Mesothelial cell of epicardium (in vitro differentiated cells): Measurements from ENCODE around the gene LRIT3. TPM values are rescaled to one million over a fixed set of nuclear protein-coding genes. Genes with fewer than 3 reads are reported as not detected.
"Not testable (repeated sequence)": the region's sequence is repeated elsewhere in the genome, so short reads cannot be mapped to it uniquely, and the experiment has no call there.

Experiments
- DNase-seq, 2 experiments: peaks; one replicate each; pipeline ENCODE4 v3.0.0; 2021; ENCODE audit warnings: low spot score in 2 of 2; ENCODE audit not compliant: unreplicated experiment in 2 of 2
- H3K27ac Mint-ChIP-seq: 2 replicates; pipeline ENCODE4 v1.8.0; 2021; ENCODE audit warnings: mixed read lengths
- H3K27me3 Mint-ChIP-seq: 2 replicates; pipeline ENCODE4 v1.8.0; 2021; ENCODE audit warnings: low read depth, mixed read lengths
- H3K36me3 Mint-ChIP-seq: 2 replicates; pipeline ENCODE4 v1.8.0; 2021; ENCODE audit warnings: mixed read lengths
- H3K4me1 Mint-ChIP-seq: 2 replicates; pipeline ENCODE4 v1.8.0; 2021; ENCODE audit warnings: mixed read lengths
- H3K4me3 Mint-ChIP-seq: 2 replicates; pipeline ENCODE4 v1.8.0; 2021; ENCODE audit warnings: mild to moderate bottlenecking, moderate library complexity, mixed read lengths
- H3K9me3 Mint-ChIP-seq: 2 replicates; pipeline ENCODE4 v1.8.0; 2021; ENCODE audit warnings: mixed read lengths
- total RNA-seq: library from RNA; stranded (reverse); gene quantifications from 3 replicates; pipeline ENCODE4 v1.2.1, GENCODE V29; 2021
- TF ChIP-seq, protein P1 (sequence below): fragments of 200-600 bp; sonication (generic); IDR thresholded peaks from one replicate; pipeline ENCODE4 v1.5.0; 2021; ENCODE audit warnings: antibody characterized with exemption; ENCODE audit not compliant: unreplicated experiment

Gene LRIT3
- total RNA-seq, 1 donor from 2014 or later: 0.16 TPM

DNA sequence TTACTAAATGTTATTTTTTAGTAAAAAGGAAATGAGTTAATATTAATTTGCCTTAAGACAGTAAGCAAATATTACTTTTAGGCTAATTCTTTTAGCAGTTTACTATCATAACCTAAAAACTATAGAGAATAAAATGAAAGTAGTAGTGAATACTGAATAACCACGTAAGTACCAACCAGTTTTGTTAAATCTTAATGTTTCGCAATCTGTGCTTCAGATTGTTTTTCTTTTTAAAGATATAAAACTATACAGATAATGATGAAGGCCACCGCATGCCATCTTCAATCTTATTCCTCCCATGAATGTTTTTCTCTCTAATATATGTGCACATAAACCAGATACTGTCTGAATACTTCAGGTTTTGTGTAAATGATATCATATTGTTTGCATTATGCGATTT lies 14.2 kb upstream of the LRIT3 start:
- H3K4me1 Mint-ChIP-seq: no peaks in the 10 kb centered on the region
- TF ChIP-seq, protein P1, sequence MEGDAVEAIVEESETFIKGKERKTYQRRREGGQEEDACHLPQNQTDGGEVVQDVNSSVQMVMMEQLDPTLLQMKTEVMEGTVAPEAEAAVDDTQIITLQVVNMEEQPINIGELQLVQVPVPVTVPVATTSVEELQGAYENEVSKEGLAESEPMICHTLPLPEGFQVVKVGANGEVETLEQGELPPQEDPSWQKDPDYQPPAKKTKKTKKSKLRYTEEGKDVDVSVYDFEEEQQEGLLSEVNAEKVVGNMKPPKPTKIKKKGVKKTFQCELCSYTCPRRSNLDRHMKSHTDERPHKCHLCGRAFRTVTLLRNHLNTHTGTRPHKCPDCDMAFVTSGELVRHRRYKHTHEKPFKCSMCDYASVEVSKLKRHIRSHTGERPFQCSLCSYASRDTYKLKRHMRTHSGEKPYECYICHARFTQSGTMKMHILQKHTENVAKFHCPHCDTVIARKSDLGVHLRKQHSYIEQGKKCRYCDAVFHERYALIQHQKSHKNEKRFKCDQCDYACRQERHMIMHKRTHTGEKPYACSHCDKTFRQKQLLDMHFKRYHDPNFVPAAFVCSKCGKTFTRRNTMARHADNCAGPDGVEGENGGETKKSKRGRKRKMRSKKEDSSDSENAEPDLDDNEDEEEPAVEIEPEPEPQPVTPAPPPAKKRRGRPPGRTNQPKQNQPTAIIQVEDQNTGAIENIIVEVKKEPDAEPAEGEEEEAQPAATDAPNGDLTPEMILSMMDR: no peak
- DNase-seq: no peak
- no peaks in the 10 kb centered on the region for H3K36me3 Mint-ChIP-seq
- no peaks in the 10 kb centered on the region for H3K27me3 Mint-ChIP-seq
- H3K27ac Mint-ChIP-seq: no peak overlapping the region
- H3K4me3 Mint-ChIP-seq: no peak overlapping the region
- H3K9me3 Mint-ChIP-seq: no peaks in the 10 kb centered on the region

DNA sequence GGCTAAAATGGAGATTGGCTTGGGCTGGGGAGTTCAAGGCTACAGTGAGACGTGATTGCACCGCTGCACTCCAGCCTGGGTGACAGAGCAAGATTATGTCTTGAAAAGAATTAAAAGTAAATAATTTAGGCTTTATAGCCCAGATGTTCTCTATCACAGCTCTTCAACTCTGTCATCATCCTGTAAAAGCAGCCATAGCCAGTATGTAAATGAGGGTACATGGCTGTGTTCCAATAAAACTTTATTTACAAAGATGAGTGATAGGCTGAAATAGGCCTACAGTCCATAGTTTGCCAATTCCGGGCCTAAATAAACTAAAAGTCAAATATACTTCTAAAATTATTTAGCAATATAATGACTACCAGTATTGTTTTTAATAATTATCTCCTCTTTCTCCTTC lies 10.9 kb upstream of the LRIT3 start:
- H3K36me3 Mint-ChIP-seq: no peaks in the 10 kb centered on the region
- no peak overlapping the region for H3K27ac Mint-ChIP-seq

DNA sequence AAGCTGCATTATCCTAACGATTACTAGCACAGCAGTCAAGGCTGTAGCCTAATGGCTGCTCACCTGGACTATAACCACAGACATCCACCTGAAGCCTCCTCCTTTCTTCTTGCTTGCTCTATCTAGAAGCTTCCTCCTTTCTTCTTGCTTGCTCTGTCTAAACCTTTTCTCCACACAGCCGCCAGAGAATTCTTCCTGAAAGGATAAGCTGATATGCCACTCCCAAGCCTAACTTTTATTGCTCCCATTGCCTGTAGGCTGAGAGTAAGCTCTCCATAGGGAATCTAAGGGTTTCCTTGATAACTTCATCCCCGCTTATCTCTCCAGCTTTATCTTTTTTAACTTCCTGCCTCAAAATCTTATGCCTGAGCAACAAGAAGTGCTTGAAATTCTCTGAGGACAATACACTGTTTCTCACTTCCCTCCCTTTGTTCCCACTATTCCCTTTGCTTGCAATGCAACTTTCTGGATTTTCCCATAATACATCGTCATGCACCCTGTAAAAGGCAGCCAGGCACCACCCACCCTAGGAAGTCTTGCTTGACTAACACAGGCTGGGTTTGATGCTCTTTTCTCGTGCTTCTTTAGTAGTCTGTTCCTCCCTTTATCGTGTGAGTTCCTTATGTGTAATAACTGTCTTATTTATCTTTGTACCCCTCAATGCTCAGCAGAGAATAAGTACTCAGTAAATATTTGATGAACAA lies 1.4 kb upstream of the LRIT3 start:
- peak overlapping the region; percentile 1 for H3K27ac Mint-ChIP-seq
- peaks cover 4% of the 10 kb centered on the region for H3K27me3 Mint-ChIP-seq
- H3K4me3 Mint-ChIP-seq: no peak overlapping the region
- peaks cover 7% of the 10 kb centered on the region for H3K4me1 Mint-ChIP-seq
- DNase-seq: no peak
- H3K9me3 Mint-ChIP-seq: no peaks in the 10 kb centered on the region
- TF ChIP-seq, protein P1: no peak
- H3K36me3 Mint-ChIP-seq: no peaks in the 10 kb centered on the region

More for the DNA sequence above, 10.9 kb upstream of the LRIT3 start:
- H3K4me1 Mint-ChIP-seq: no peaks in the 10 kb centered on the region
- DNase-seq: no peak
- H3K9me3 Mint-ChIP-seq: peaks cover 13% of the 10 kb centered on the region
- no peak overlapping the region for H3K4me3 Mint-ChIP-seq
- TF ChIP-seq, protein P1: no peak
- no peaks in the 10 kb centered on the region for H3K27me3 Mint-ChIP-seq

DNA sequence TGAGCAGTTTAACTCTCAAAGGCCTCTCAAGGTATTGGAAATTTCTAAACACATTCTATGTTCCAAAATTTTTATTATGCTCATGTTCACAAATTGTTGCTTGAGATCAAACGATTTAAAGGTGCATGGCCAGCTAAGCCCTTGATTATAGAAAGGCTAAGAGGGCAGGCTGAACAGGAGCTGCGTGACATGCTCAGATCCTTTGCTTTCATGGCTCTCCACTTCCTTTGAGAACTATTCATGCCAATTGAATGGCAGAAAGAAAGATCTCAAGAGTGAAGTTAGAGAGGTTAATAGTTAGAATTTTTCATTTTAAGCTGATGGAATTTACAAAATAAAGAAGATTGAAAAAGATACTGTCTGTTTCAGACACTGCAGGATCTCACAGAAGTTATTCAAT lies 594 bp downstream of the LRIT3 start:
- H3K4me1 Mint-ChIP-seq: peaks cover 7% of the 10 kb centered on the region
- no peak overlapping the region for H3K27ac Mint-ChIP-seq

DNA sequence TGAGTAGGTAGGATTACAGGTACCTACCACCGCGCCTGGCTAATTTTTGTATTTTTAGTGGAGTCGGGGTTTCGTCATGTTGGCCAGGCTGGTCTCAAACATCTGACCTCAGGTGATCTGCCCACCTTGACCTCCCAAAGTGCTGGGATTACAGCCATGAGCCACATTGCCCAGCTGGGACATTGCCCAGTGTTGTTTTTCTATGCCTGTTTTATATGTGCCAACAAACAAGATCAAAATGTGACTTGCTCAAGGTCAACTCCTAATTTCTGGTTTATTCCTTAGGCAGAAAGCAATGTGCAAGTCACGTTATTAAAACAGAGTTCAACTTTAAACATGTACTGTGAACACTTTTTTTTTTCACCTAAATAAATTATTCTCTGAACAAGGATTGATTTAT lies 2.7 kb downstream of the LRIT3 start:
- DNase-seq: no peak
- Mint-ChIP-seq H3K27ac (no peak overlapping the region), H3K4me3 (no peak overlapping the region), H3K4me1 (peaks cover 7% of the 10 kb centered on the region), H3K36me3 (no peaks in the 10 kb centered on the region), H3K27me3 (peaks cover 4% of the 10 kb centered on the region), H3K9me3 (peaks cover 2% of the 10 kb centered on the region)
- TF ChIP-seq, protein P1: no peak

More for the DNA sequence above, 594 bp downstream of the LRIT3 start:
- Mint-ChIP-seq H3K4me3 (no peak overlapping the region), H3K9me3 (no peaks in the 10 kb centered on the region), H3K36me3 (no peaks in the 10 kb centered on the region), H3K27me3 (peaks cover 4% of the 10 kb centered on the region)
- DNase-seq: no peak
- TF ChIP-seq, protein P1: no peak

DNA sequence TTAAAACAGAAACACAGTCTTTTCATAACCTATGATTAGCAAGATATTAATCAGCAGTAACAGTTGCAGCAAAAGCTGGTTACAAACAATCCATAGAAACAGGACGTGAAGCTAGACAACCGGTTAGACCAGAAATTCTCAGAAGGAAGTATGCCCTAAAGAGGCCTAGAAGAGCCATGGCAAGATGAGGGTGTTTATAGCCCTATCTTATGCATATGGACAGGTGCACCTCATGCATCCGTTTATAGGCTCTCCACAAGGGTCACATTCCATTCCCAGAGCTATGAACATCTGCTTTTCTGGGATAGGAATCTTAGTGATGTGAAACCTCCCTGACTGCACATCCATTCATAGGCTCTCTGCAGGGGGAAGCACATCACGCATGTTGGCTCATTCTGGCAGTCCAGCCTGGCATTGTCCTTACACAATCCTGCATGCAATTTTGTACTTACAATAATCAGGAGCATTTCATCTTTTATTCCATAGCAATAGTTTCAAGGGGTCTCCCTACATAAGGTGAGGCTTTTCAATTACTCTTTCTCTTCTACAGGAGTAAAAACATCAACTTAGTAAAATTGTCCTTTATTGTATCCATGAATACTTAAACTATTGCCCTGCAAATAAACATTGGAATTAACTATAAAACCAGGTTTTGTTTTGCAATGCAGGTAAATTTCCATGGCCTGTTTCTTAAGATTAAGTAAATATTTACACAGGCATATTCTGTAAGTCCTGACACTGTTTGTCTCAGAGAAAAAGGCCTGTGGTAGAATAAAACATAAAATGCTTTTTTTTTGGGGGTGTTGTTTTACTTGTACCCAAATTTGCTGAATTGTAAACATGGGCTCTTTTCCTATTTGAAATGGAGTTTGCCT lies 11.8 kb downstream of the LRIT3 start:
- H3K4me1 Mint-ChIP-seq, H3K27me3 Mint-ChIP-seq, DNase-seq, H3K27ac Mint-ChIP-seq, H3K36me3 Mint-ChIP-seq, H3K4me3 Mint-ChIP-seq: not testable (repeated sequence)
- peaks cover 46% of the 10 kb centered on the region for H3K9me3 Mint-ChIP-seq
